ENCODE measurements around the gene GBP7.
"Not testable (repeated sequence)": the region's sequence is repeated elsewhere in the genome, so short reads cannot be mapped to it uniquely, and the experiment has no call there.

The GBP7 gene, protein sequence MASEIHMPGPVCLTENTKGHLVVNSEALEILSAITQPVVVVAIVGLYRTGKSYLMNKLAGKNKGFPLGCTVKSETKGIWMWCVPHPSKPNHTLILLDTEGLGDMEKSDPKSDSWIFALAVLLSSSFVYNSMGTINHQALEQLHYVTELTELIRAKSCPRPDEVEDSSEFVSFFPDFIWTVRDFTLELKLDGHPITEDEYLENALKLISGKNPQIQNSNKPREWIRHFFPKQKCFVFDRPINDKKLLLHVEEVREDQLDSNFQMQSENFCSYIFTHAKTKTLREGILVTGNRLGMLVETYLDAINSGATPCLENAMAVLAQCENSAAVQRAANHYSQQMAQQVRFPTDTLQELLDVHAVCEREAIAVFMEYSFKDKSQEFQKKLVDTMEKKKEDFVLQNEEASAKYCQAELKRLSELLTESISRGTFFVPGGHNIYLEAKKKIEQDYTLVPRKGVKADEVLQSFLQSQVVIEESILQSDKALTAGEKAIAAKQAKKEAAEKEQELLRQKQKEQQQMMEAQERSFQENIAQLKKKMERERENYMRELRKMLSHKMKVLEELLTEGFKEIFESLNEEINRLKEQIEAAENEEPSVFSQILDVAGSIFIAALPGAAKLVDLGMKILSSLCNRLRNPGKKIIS

GRCh38 chr1:89175601-89176256, at the start of gene GBP7:
Gene GBP7, minus strand, starts transcription at chr1:89176003. Its CDS starts 4,068 bp downstream, at chr1:89171935.
- no peak for DNase-seq

- DNase-seq, result no peak
These were observed 45.5 kb upstream of the GBP7 start for GRCh38 chr1:89221341-89221740.

- DNase-seq, result not testable (repeated sequence)
These were observed 44.0 kb upstream of the GBP7 start for GRCh38 chr1:89219851-89220250.

DNA sequence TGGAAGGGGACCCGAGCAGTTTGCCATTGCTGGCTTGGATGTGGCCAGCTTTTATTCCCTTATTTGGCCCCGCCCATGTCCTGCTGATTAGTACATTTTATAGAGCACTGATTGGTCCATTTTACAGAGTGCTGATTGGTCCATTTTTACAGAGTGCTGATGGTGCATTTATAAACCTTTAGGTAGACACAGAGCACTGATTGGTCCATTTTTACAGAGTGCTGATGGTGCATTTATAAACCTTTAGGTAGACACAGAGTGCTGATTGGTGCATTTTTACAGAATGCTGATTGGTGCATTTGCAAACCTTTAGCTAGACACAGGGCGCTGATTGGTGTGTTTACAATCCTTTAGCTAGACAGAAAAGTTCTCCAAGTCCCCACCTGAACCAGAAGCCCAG, 43.1 kb upstream of the GBP7 start:
- DNase-seq, result not testable (repeated sequence)

DNA sequence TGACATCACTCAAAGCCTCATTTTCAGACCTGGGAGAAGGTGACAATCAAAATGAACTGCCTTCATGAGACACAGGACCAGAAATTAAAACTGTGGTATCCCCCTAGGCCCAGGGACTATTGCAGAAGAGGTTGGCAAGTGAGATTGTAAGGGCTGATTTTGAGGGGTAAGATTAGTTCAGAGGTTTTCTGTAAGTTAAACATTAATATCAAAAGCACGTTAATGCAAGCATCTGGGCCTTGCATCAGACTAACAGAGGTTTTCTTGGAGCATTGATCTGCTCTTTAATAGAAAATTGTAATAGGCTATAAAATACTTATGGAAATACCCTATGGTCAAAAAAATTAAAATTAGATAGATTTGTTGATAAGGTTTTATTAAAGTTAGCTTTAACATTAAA, 37.5 kb upstream of the GBP7 start:
- DNase-seq, result no peak

GRCh38 chr1:89211035-89211634, 35.3 kb upstream of the GBP7 start:
- DNase-seq, result no peak

DNA sequence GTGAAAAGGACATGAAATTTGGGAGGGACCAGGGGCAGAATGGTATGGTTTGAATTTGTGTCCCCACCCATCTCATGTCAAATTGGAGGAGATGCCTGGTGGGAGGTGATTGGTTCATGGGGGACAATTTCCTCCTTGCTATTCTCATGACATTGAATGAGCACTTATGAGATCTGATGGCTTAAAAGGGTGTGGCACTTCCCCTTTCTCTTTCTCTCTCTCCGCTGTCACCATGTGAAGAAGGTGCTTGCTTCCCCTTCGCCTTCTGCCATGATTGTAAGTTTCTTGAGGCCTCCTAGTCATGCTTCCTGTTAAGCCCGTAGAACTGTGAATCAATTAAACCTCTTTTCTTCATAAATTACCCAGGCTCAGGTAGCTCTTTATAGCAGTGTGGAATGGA, 30.6 kb upstream of the GBP7 start:
- no peak for DNase-seq

DNA sequence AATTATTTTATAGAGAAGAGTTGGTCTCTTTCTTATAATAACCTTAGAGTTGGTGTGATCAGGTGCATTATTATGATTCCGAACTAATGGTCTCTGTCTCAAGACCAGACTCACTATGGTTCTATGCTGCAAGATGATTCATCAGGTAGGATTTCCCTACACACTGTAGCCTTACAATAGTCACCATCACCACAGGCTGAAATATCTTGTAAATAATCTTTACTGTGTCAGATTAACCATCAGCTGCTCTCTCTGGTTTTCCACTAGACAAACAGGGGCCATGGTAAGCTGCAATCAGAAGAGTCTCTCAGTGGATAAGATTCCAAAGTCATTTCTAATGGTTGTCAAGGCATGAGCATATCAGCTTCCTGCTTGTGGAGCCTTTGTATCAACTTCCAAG, 27.4 kb upstream of the GBP7 start:
- DNase-seq, result no peak

DNA sequence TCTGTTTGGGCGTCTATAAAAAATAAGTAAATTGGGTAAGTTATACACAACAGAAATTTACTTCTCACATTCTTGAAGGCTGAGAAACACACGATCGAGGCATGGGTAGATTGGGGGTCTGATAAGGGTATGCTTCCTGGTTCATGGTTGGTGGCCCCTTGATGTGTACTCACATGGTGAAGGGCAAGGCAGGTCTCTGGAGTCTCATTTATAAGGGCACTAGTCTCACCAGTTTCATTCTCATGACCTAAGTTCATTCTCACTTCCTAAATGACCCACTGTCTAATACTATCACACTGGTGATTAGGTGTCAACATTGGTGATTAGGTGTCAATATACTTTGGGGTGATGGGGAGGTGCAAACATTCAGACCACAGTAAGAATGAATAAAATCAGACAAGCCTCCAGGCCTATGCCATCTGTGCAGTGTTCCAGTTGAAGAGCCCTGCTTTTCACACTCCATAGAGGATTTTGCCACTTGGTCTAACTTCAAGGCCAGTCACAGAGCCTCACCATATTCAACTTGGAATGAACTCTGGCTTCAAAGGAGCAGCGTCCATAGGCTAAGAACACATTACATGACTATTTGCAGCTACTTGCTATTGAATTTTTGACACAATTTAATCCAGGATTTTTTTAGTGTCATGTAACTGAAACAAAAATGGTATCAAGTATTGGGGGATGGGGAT, 25.4 kb upstream of the GBP7 start:
- no peak for DNase-seq

- no peak for DNase-seq
These were observed 24.9 kb upstream of the GBP7 start for GRCh38 chr1:89200663-89201062.

GRCh38 chr1:89199525-89200031, 23.8 kb upstream of the GBP7 start:
- DNase-seq, result no peak

- no peak for DNase-seq
These were observed 22.8 kb upstream of the GBP7 start, which contains the start of gene GBP4 for GRCh38 chr1:89198491-89199072. Gene GBP4, minus strand, starts transcription at chr1:89198942. Its CDS starts 108 bp downstream, at chr1:89198834.

DNA sequence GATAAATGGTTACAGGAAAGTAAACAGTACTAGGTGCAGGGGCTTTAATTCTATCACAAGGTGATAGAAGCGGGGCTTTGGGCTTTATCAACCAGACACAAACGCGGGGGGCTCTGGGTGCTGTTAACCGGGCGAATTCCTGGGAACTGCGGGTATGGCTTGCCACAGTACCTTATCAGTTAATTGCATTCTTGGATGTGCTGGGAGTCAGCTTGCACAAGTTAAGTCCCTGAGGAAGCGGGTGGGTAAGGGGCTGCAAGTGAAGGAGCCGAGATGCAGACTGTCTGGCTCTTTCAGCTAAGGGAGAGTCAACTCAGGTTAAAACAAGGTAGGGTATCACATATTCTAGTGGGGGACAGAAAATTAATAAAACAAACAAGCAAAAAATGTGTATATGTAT, 22.3 kb upstream of the GBP7 start:
- DNase-seq, result no peak

- DNase-seq, result no peak
These were observed 19.7 kb upstream of the GBP7 start for GRCh38 chr1:89195476-89195875.

GRCh38 chr1:89191314-89191713, 15.5 kb upstream of the GBP7 start:
- DNase-seq, result no peak

- DNase-seq, result no peak
These were observed 14.2 kb upstream of the GBP7 start for GRCh38 chr1:89190017-89190416.

DNA sequence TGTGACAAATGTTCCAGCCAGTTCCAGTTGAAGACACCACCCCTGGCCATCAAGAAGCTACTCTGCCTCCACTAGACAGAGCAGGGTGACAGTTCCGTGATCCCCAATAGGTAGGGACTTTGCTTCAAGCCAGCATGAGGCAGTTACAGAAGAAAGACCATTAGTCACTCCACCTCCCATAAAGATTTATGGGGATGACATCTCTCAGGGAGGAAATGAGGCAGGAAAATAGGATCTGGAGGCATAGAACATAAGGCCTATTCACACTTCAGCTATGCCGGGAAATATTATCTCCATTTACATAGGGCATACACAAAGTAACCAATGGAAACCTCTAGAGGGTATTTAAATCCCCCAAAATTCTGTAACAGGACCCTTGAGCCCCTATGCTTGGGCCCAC, 3.5 kb upstream of the GBP7 start:
- no peak for DNase-seq

DNA sequence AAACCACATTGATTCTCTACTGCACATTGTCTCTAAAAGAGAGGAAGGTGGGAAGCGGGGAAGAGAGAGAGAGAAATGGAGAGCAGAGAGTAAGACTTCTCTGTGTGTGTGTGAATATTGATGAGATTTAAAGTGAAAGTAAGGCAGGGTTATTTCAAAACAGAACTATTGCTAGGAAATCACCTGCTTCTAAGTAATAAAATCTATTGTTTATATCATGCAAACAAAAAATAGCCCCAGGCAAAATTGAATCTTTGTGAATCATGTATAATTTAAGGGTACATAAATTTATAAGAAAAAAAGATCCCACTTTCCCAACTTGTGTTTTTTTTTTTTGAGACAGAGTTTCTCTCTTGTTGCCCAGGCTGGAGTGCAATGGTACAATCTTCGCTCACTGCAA, 1.2 kb upstream of the GBP7 start:
- DNase-seq, result no peak

DNA sequence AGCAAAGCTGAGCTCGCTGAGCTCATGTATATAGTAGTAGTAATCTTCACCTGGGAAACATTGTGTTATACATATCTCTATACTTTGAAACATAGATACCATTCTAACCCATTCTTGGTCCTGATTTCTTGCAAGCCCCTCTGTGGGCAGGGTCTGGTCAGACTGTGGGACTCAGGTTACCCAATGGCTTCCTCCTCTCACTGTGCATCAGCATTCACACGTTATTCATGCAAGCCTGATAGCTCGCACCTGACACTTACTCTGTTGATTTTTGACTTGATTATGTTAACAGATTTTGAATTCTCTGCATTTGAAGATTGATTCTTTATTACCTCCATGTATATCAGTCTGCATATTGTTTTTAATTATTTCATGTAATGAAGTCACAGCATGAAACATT, 1.3 kb downstream of the GBP7 start:
- no peak for DNase-seq

GRCh38 chr1:89172468-89173143, 3.2 kb downstream of the GBP7 start:
- no peak for DNase-seq

DNA sequence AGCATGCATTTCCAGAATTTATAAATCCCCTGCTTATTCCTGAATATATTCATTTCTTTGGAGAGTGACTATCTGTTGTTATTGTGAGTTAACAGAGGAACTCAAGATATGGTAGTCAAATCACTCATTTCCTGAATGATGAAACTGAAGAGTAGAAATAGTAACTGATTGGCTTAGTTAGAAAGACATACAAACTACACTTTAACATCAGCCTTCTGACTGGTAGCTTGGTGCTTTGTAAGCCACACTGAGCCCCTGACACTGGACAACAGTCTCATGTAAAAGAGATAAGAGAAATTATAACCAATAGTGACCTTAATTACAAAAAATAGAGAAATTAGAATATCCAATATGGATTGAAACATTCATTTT, 4.8 kb downstream of the GBP7 start:
- no peak for DNase-seq
